Prostate gland (tissue), 2 donors: Measurements from ENCODE around the gene CADPS. TPM values are rescaled to one million over a fixed set of nuclear protein-coding genes. Genes with fewer than 3 reads are reported as not detected.

Source experiments
- DNase-seq: peaks from one replicate; pipeline ENCODE4 v3.0.0-alpha.2; 2019; ENCODE audit warnings: low spot score
- H3K27ac ChIP-seq, 2 donors: fragments of 200-600 bp; sonication (generic); 2 replicates each; pipeline ENCODE4 v1.5.1; 2017 to 2019
- H3K27me3 ChIP-seq: fragments of 200-600 bp; sonication (generic); replicated peaks from 2 replicates; pipeline ENCODE4 v1.5.1; 2019; ENCODE audit not compliant: insufficient read depth
- H3K36me3 ChIP-seq, 2 donors: fragments of 200-600 bp; sonication (generic); 1 replicate in 1 of 2; 2 replicates in 1 of 2; pipeline versions ENCODE4 v1.5.1 to v1.8.1; 2017 to 2019
- H3K4me1 ChIP-seq: fragments of 200-600 bp; sonication (generic); replicated peaks from 2 replicates; pipeline ENCODE4 v1.5.1; 2019
- H3K4me3 ChIP-seq, 2 donors: fragments of 200-600 bp; sonication (generic); 2 replicates each; pipeline ENCODE4 v1.5.1; 2017 to 2019
- H3K9me3 ChIP-seq: fragments of 200-600 bp; sonication (generic); 2 replicates; pipeline ENCODE4 v1.5.1; 2017
- POLR2A ChIP-seq: fragments of 450-650 bp; IDR thresholded peaks from one replicate; pipeline ENCODE4 v1.6.1; 2016; ENCODE audit warnings: antibody characterized with exemption, mild to moderate bottlenecking
- POLR2AphosphoS5 ChIP-seq: sonication (generic); formaldehyde crosslinking; IDR thresholded peaks from one replicate; pipeline ENCODE4 v1.6.1; 2017; ENCODE audit warnings: antibody characterized with exemption
- WGBS: methylation state at CpG from one replicate; pipeline ENCODE4 v1.1.5; 2018; 5-methylcytosine and 5-hydroxymethylcytosine counted together
- intact Hi-C: fragments of 100-400 bp; cut with DNase I; formaldehyde crosslinking; loops from one replicate; pipeline ENCODE4 v1.14.2; 2022
- total RNA-seq, 2 donors: library from RNA; depleted of rRNA; stranded (reverse); fragments of >200 nt; gene quantifications; one replicate each; pipeline ENCODE4 v1.1.0, GENCODE V29; 2016
- TF ChIP-seq, protein P1 (sequence below), 4 experiments: fragments of 200-600 bp in 2 of 4; fragments of 450-650 bp in 2 of 4; sonication (generic) in 2 of 4; IDR thresholded peaks; 1 replicate in 3 of 4; 2 replicates in 1 of 4; pipeline ENCODE4 v1.5.1; 2016 to 2019; ENCODE audit warnings: antibody characterized with exemption in 4 of 4, mild to moderate bottlenecking in 2 of 4, moderate library complexity in 2 of 4

CADPS gene
- total RNA-seq, 2 donors from 2014 or later = 4.0 to 7.7 TPM

DNA sequence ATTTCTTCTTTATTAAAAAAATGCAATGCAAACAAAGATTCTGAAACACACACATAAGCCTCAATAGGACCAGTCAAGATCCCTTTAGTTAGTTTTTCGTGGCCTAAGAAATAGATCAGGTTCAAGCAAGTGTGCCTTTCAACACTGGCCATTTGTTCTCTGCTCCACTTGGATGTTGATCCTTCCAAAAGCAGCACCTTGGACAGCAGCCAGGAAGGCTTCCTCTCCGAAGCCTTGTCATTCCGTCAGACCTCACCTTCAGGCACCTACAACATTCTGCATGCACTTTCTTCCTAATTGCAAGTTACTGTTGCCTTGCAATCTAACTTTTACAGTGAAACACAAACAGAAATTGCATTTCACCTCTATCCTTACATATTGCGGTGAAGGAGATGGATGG, 346.0 kb downstream of the CADPS start:
- Histone ChIP-seq H3K4me1 (no peaks in the 10 kb centered on the region), H3K36me3 (no peaks in the 10 kb centered on the region), H3K4me3 (no peak overlapping the region), H3K27me3 (no peaks in the 10 kb centered on the region), H3K27ac (no peak overlapping the region), H3K9me3 (no peaks in the 10 kb centered on the region)
- DNase-seq = no peak
- TF ChIP-seq, protein P1, sequence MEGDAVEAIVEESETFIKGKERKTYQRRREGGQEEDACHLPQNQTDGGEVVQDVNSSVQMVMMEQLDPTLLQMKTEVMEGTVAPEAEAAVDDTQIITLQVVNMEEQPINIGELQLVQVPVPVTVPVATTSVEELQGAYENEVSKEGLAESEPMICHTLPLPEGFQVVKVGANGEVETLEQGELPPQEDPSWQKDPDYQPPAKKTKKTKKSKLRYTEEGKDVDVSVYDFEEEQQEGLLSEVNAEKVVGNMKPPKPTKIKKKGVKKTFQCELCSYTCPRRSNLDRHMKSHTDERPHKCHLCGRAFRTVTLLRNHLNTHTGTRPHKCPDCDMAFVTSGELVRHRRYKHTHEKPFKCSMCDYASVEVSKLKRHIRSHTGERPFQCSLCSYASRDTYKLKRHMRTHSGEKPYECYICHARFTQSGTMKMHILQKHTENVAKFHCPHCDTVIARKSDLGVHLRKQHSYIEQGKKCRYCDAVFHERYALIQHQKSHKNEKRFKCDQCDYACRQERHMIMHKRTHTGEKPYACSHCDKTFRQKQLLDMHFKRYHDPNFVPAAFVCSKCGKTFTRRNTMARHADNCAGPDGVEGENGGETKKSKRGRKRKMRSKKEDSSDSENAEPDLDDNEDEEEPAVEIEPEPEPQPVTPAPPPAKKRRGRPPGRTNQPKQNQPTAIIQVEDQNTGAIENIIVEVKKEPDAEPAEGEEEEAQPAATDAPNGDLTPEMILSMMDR (IDR thresholded peaks at IDR 0.05) = no peak
- 38% methylated on average over 4 of the region's 4 CpGs for WGBS
- intact Hi-C loops = no loop called here

DNA sequence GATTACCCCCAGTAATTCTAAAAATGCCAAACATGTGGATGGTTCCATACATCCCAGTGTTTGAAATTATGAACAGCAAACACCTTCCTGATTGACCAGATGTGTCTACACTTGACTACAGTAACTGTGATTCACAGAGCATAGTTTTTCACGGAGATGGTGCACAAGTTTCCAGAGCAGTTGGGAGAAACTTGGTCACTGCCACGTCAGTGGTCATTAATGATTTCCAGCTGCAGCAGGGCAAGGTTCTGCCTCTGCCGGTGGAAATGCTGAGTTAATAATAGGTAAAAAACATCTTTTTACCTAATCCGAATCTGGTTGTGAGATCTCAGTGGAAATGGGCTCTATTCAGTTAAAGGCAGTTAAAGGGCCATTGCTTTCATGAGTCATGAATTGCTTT, 347.7 kb downstream of the CADPS start:
- WGBS = 49% methylated on average over 4 of the region's 4 CpGs
- Histone ChIP-seq H3K36me3 (no peaks in the 10 kb centered on the region), H3K9me3 (no peaks in the 10 kb centered on the region), H3K4me1 (no peaks in the 10 kb centered on the region), H3K4me3 (no peak overlapping the region), H3K27me3 (no peaks in the 10 kb centered on the region), H3K27ac (no peak overlapping the region)
- intact Hi-C loops = no loop called here
- TF ChIP-seq POLR2A (no peak), POLR2AphosphoS5 (no peak)
- no peak for DNase-seq

DNA sequence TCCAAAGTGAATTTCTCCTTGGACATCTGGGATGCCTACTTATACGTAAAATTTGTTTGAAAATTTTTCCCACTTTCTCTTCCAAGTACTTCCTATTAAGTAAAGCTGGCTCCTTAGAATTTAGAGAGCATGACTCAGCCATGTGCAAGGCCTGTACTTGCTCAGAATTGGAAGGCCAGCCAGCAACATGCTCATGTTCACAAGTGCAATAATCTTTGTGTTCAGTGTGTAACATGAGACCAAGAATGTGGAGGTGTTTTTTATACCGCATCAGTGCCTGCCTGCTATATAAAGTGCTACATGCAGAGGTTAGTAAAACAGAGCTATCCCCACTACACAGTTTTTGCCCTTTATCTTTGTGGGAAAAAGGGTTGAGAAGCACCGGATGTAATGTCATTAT, 349.9 kb downstream of the CADPS start:
- H3K36me3 ChIP-seq = no peaks in the 10 kb centered on the region
- 47% methylated on average over 3 of the region's 3 CpGs for WGBS
- no peak for TF ChIP-seq POLR2AphosphoS5
- TF ChIP-seq POLR2A = no peak
- TF ChIP-seq, protein P1 (IDR thresholded peaks at IDR 0.05) = no peak
- H3K4me3 ChIP-seq = no peak overlapping the region
- no peaks in the 10 kb centered on the region for H3K27me3 ChIP-seq
- H3K9me3 ChIP-seq = no peaks in the 10 kb centered on the region
- no peak for DNase-seq
- intact Hi-C loops = no loop called here
- H3K4me1 ChIP-seq = no peaks in the 10 kb centered on the region
- no peak overlapping the region for H3K27ac ChIP-seq

DNA sequence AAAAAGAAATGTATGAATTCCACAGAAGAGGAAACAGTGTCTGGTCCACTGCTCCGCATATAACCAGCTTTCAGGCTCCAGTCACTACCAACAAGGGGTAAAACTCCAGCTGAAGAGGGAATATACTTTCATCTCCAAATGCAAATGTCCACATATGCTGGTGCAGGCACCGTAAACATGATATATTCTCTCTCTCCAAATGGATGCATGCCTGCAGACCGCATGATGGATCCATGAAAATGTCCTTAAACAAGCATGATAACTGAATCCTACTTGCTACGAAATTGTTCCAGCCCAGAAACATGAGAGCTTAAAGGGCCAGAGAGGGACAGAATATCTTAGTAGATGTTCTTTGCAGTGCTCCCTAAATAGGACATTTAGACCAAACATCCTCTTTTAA, 351.5 kb downstream of the CADPS start:
- H3K27ac ChIP-seq = no peak overlapping the region
- TF ChIP-seq POLR2A (no peak), POLR2AphosphoS5 (no peak)
- TF ChIP-seq, protein P1 (IDR thresholded peaks at IDR 0.05) = no peak
- no peak overlapping the region for H3K4me3 ChIP-seq
- no peaks in the 10 kb centered on the region for H3K36me3 ChIP-seq
- intact Hi-C loops = no loop called here
- no peaks in the 10 kb centered on the region for H3K27me3 ChIP-seq
- 89% methylated on average over 4 of the region's 4 CpGs for WGBS
- H3K9me3 ChIP-seq = no peaks in the 10 kb centered on the region
- DNase-seq = no peak
- no peaks in the 10 kb centered on the region for H3K4me1 ChIP-seq

DNA sequence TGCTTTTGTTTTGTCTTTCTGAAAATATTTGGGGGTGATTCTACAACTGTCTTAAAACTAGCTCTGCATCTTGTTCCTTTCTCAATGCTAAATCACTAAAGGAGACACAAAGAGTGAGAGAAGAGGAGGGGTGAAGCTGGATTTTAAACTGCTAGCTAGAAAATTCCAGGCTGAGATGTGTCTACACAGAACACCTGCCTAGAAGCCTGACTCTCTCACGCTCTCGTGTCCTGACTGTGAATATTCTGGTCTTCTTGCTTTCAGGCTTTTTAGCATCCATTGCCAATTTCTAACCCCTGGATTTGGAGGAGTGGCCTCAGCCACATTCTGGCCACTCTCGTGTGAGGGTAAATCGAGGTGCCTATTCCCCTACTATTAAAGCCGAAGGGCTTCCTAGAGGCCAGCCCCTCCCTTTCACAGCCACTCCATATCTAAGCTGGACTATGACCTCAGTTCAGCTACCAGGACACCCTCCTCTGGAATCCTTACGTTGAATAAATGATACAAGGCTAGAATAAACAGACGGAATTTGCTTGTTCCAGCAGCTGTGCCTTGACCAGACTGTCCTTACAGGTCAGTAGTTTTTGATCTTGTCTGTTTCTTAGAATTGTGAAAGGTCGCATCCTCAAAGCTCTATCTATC, 353.6 kb downstream of the CADPS start:
- no peaks in the 10 kb centered on the region for H3K4me1 ChIP-seq
- H3K27ac ChIP-seq = no peak overlapping the region
- no peaks in the 10 kb centered on the region for H3K36me3 ChIP-seq
- H3K9me3 ChIP-seq = no peaks in the 10 kb centered on the region
- intact Hi-C loops = no loop called here
- H3K27me3 ChIP-seq = no peaks in the 10 kb centered on the region
- TF ChIP-seq POLR2A = no peak
- TF ChIP-seq, protein P1 (IDR thresholded peaks at IDR 0.05) = no peak
- DNase-seq = no peak
- 87% methylated on average over 8 of the region's 8 CpGs for WGBS
- no peak overlapping the region for H3K4me3 ChIP-seq
